ENCODE results near the gene TPSG1.
"Not testable (repeated sequence)": the region's sequence is repeated elsewhere in the genome, so short reads cannot be mapped to it uniquely, and the experiment has no call there.

DNA sequence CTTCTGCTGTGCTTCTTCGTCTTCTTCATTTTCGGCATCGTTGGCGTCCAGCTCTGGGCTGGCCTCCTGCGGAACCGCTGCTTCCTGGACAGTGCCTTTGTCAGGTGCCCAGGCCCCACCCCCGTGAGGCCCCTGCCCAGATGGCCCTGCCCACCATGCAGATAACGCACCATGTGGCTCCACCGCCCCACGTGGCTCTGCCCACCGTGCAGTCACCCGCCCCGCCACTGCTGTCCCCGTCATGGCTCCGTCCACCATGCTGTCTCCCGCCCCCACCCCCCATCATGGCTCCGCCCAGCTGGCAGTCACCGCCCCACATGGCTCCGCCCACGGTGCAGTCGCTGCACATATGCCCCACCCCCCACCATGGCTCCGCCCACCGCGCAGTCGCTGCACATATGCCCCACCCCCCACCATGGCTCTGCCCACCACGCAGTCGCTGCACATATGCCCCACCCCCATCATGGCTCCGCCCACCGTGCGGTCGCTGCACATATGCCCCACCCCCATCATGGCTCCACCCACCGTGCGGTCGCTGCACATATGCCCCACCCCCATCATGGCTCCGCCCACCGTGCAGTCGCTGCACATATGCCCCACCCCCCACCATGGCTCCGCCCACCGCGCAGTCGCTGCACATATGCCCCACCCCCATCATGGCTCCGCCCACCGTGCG is 26.3 kb downstream of the TPSG1 start:
- not testable (repeated sequence) for TF ChIP-seq POLR2A (IDR thresholded peaks at IDR 0.05; ENCODE audit: low read depth, low read length); POLR2AphosphoS5 (IDR thresholded peaks at IDR 0.05; ENCODE audit: low read depth, low read length); TAF1 (IDR thresholded peaks at IDR 0.05; ENCODE audit: borderline replicate concordance, low read depth, low read length)

All from GM12892 (cell line).